ENCODE measurements around the gene NOP53. TPM values are rescaled to one million over a fixed set of nuclear protein-coding genes. Genes with fewer than 3 reads are reported as not detected.
A peak's percentile ranks its signal among the peaks of the same experiment; 100 is the strongest.

Gene NOP53
- total and polyA plus RNA-seq, 9 of the 15 experiments (the other 6 are each of a cell fraction or from before 2014, with no cell fraction given), result 6.5 to 274 (median 145) TPM

GRCh38 chr19:47778049-47778953 lies 33.0 kb downstream of the NOP53 start, which contains the start of gene SELENOW (continued):
- TF ChIP-seq MYC (IDR thresholded peaks at IDR 0.05; ENCODE audit: low read depth, low read length) (peak; percentile 38; the same call in 1 of the 2 replicates), MYC (CRISPR knock-in tag; IDR thresholded peaks at IDR 0.05; ENCODE audit: borderline replicate concordance, low read depth) (no peak), RCOR1 (IDR thresholded peaks at IDR 0.05; ENCODE audit: borderline replicate concordance in 1 of 2, low read depth in 2 of 2, low read length in 2 of 2) (0 out of 4 replicates have a peak, but pooled peaks of 1 of the 2 experiments have one; percentile 20), ARID1B (IDR thresholded peaks at IDR 0.05) (peak; percentile 61; the same call in 1 of the 2 replicates), ZBTB7A (IDR thresholded peaks at IDR 0.05; ENCODE audit: borderline replicate concordance, control insufficient read depth, low read depth, low read length) (peak; percentile 86), GATAD2B (IDR thresholded peaks at IDR 0.05; ENCODE audit: borderline replicate concordance) (no peak), KLF13 (tag; IDR thresholded peaks at IDR 0.05; ENCODE audit: borderline replicate concordance, low read depth) (peak; percentile 99), ZNF280B (CRISPR knock-in tag; IDR thresholded peaks at IDR 0.05) (no peak), STAG1 (CRISPR knock-in tag; IDR thresholded peaks at IDR 0.05; ENCODE audit: borderline replicate concordance) (no peak), COPS2 (conservative IDR thresholded peaks at IDR 0.05) (no peak), MCM5 (IDR thresholded peaks at IDR 0.05; ENCODE audit: low read depth) (no peak), E4F1 (CRISPR knock-in tag; IDR thresholded peaks at IDR 0.05; ENCODE audit: borderline replicate concordance) (no peak; the same call in 1 of the 2 replicates), ADNP (tag; IDR thresholded peaks at IDR 0.05) (0 out of 2 replicates have a peak, but pooled peaks have one; percentile 1), SMAD2 (IDR thresholded peaks at IDR 0.05; ENCODE audit: low read depth, low read length) (no peak), HDAC8 (tag; IDR thresholded peaks at IDR 0.05) (0 out of 2 replicates have a peak, but pooled peaks have one; percentile 58), KDM2B (CRISPR knock-in tag; IDR thresholded peaks at IDR 0.05) (peak; percentile 85; the same call in 1 of the 2 replicates), TOE1 (IDR thresholded peaks at IDR 0.05; ENCODE audit: borderline replicate concordance) (peak; percentile 98), TOE1 (CRISPR knock-in tag; IDR thresholded peaks at IDR 0.05; ENCODE audit: borderline replicate concordance, low read depth) (no peak)
- TF ChIP-seq, protein P1, sequence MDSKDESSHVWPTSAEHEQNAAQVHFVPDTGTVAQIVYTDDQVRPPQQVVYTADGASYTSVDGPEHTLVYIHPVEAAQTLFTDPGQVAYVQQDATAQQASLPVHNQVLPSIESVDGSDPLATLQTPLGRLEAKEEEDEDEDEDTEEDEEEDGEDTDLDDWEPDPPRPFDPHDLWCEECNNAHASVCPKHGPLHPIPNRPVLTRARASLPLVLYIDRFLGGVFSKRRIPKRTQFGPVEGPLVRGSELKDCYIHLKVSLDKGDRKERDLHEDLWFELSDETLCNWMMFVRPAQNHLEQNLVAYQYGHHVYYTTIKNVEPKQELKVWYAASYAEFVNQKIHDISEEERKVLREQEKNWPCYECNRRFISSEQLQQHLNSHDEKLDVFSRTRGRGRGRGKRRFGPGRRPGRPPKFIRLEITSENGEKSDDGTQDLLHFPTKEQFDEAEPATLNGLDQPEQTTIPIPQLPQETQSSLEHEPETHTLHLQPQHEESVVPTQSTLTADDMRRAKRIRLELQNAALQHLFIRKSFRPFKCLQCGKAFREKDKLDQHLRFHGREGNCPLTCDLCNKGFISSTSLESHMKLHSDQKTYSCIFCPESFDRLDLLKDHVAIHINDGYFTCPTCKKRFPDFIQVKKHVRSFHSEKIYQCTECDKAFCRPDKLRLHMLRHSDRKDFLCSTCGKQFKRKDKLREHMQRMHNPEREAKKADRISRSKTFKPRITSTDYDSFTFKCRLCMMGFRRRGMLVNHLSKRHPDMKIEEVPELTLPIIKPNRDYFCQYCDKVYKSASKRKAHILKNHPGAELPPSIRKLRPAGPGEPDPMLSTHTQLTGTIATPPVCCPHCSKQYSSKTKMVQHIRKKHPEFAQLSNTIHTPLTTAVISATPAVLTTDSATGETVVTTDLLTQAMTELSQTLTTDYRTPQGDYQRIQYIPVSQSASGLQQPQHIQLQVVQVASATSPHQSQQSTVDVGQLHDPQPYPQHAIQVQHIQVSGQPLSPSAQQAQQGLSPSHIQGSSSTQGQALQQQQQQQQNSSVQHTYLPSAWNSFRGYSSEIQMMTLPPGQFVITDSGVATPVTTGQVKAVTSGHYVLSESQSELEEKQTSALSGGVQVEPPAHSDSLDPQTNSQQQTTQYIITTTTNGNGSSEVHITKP (IDR thresholded peaks at IDR 0.05; ENCODE audit: partially characterized antibody), result peak; percentile 100
